Testis (tissue), 2 donors: ENCODE measurements around the gene XCL2.
A peak's percentile ranks its signal among the peaks of the same experiment; 100 is the strongest.
"Not testable (repeated sequence)": the region's sequence is repeated elsewhere in the genome, so short reads cannot be mapped to it uniquely, and the experiment has no call there.

Source experiments
- POLR2A ChIP-seq: fragments of 450-650 bp; IDR thresholded peaks from one replicate; pipeline ENCODE4 v1.6.1; 2017; ENCODE audit warnings: antibody characterized with exemption, mild to moderate bottlenecking, moderate library complexity
- TF ChIP-seq, protein P1 (sequence below), 3 experiments: fragments of 450-650 bp in 2 of 3; fragments of 200-600 bp in 1 of 3; sonication (generic) in 1 of 3; IDR thresholded peaks; one replicate each; pipeline ENCODE4 v1.5.1; 2016 to 2019; ENCODE audit warnings: antibody characterized with exemption in 3 of 3, mild to moderate bottlenecking in 2 of 3, moderate library complexity in 1 of 3

- TF ChIP-seq, protein P1, sequence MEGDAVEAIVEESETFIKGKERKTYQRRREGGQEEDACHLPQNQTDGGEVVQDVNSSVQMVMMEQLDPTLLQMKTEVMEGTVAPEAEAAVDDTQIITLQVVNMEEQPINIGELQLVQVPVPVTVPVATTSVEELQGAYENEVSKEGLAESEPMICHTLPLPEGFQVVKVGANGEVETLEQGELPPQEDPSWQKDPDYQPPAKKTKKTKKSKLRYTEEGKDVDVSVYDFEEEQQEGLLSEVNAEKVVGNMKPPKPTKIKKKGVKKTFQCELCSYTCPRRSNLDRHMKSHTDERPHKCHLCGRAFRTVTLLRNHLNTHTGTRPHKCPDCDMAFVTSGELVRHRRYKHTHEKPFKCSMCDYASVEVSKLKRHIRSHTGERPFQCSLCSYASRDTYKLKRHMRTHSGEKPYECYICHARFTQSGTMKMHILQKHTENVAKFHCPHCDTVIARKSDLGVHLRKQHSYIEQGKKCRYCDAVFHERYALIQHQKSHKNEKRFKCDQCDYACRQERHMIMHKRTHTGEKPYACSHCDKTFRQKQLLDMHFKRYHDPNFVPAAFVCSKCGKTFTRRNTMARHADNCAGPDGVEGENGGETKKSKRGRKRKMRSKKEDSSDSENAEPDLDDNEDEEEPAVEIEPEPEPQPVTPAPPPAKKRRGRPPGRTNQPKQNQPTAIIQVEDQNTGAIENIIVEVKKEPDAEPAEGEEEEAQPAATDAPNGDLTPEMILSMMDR (IDR thresholded peaks at IDR 0.05), result peak; percentile 33 to 62 (median 45)
- TF ChIP-seq POLR2A, result not testable (repeated sequence)
Observed at GRCh38 chr1:168574234-168574633, 30.4 kb upstream of the XCL2 start.
